PC-3 (cell line): Measurements from ENCODE around the gene CST11. TPM values are rescaled to one million over a fixed set of nuclear protein-coding genes. Genes with fewer than 3 reads are reported as not detected.

Experiments
- ATAC-seq: fragments of 200-7000 bp; cut with Tn5 transposase; 2 replicates; pipeline ENCODE4 v1.9.1; 2020; ENCODE audit warnings: mild to moderate bottlenecking, moderate library complexity
- BruUV-seq: library from RNA; stranded (reverse); fragments of 400-500 nt; replicated peaks from 2 replicates; lab custom pipeline; 2021; lab: Mats Ljungman, UMichigan
- CTCF ChIA-PET: fragments of 300-600 bp; sonication (Branson Sonifier 250); formaldehyde crosslinking; loops from one replicate; lab custom pipeline; 2022; ENCODE audit warnings: antibody characterized with exemption; lab: Charles Lee
- POLR2A ChIA-PET: fragments of 300-600 bp; sonication (Branson Sonifier 250); formaldehyde crosslinking; loops from one replicate; lab custom pipeline; 2022; ENCODE audit warnings: antibody characterized with exemption; ENCODE audit not compliant: unreplicated experiment; lab: Charles Lee
- DNase-seq: peaks from one replicate; pipeline ENCODE4 v3.0.0-alpha.2; 2015
- H2AFZ ChIP-seq: fragments of 300-600 bp; sonication (generic); 2 replicates; pipeline ENCODE4 v1.6.0; 2016; ENCODE audit warnings: antibody characterized with exemption, low read length
- H3F3A ChIP-seq: fragments of 300-600 bp; sonication (generic); one replicate; pipeline ENCODE4 v1.6.0; 2017; ENCODE audit warnings: antibody characterized with exemption, low read length, control low read depth, mild to moderate bottlenecking; ENCODE audit not compliant: unreplicated experiment
- H3K27ac ChIP-seq: fragments of 300-600 bp; sonication (generic); 2 replicates; pipeline ENCODE4 v1.5.1; 2016; ENCODE audit warnings: mild to moderate bottlenecking, low read length
- H3K27me3 ChIP-seq: fragments of 300-600 bp; sonication (generic); 2 replicates; pipeline ENCODE4 v1.6.1; 2016; ENCODE audit warnings: low read length, mixed read lengths
- H3K36me3 ChIP-seq: fragments of 300-600 bp; sonication (generic); 2 replicates; pipeline ENCODE4 v1.6.1; 2016; ENCODE audit warnings: low read depth, mixed run types, low read length, mixed read lengths
- H3K4me1 ChIP-seq: fragments of 300-600 bp; sonication (generic); 2 replicates; pipeline ENCODE4 v1.5.1; 2016; ENCODE audit warnings: low read length; ENCODE audit not compliant: insufficient read depth
- H3K4me2 ChIP-seq: fragments of 300-600 bp; sonication (generic); 2 replicates; pipeline ENCODE4 v1.6.0; 2016; ENCODE audit warnings: low read length
- H3K4me3 ChIP-seq: fragments of 300-600 bp; sonication (generic); 2 replicates; pipeline ENCODE4 v1.5.1; 2016; ENCODE audit warnings: mild to moderate bottlenecking, low read length, mixed read lengths
- H3K79me2 ChIP-seq: fragments of 300-600 bp; sonication (generic); 2 replicates; pipeline ENCODE4 v1.6.1; 2017; ENCODE audit warnings: low read length, mixed read lengths
- H3K9ac ChIP-seq: fragments of 300-600 bp; sonication (generic); 2 replicates; pipeline ENCODE4 v1.6.0; 2016; ENCODE audit warnings: mild to moderate bottlenecking, low read length
- H3K9me2 ChIP-seq: fragments of 300-600 bp; sonication (generic); replicated peaks from 2 replicates; pipeline ENCODE4 v1.6.1; 2016; ENCODE audit warnings: mixed run types, low read length, mixed read lengths
- H3K9me3 ChIP-seq: fragments of 300-600 bp; sonication (generic); 2 replicates; pipeline ENCODE4 v1.6.1; 2016; ENCODE audit warnings: low read length, mixed read lengths
- H4K20me1 ChIP-seq: fragments of 300-600 bp; sonication (generic); 2 replicates; pipeline ENCODE4 v1.6.1; 2016; ENCODE audit warnings: low read length, mixed read lengths
- CTCF ChIP-seq: fragments of 300-600 bp; sonication (generic); conservative IDR thresholded peaks from 2 replicates; pipeline ENCODE4 v1.5.1; 2017; ENCODE audit warnings: antibody characterized with exemption, low read depth, mild to moderate bottlenecking, low read length
- EZH2 ChIP-seq: fragments of 300-600 bp; sonication (generic); IDR thresholded peaks from one replicate; pipeline ENCODE4 v1.6.1; 2017; ENCODE audit warnings: antibody characterized with exemption, mild to moderate bottlenecking, low read length; ENCODE audit not compliant: unreplicated experiment
- EZH2phosphoT487 ChIP-seq: fragments of 300-600 bp; sonication (generic); IDR thresholded peaks from 2 replicates; pipeline ENCODE4 v1.6.1; 2018; ENCODE audit warnings: mild to moderate bottlenecking, antibody characterized with exemption, low read length, borderline replicate concordance
- intact Hi-C: fragments of 100-400 bp; cut with micrococcal nuclease; formaldehyde crosslinking; loops from 2 replicates; pipeline ENCODE4 v1.9.0; 2023
- total RNA-seq: library from RNA; depleted of rRNA; stranded (reverse); fragments of >200 nt; gene quantifications from 2 replicates; pipeline ENCODE4 v1.2.3, GENCODE V29; 2014

The CST11 gene
- total RNA-seq, 1 experiment from 2014 or later, result not detected

- no peak for ATAC-seq
Measured at GRCh38 chr20:23437126-23437899, 15.4 kb downstream of the CST11 start.

GRCh38 chr20:23436681-23437080 is 16.0 kb downstream of the CST11 start:
- Histone ChIP-seq H3K4me3 (no peak overlapping the region), H3K4me2 (no peak overlapping the region), H3K4me1 (no peaks in the 10 kb centered on the region), H3K9me2 (no peaks in the 10 kb centered on the region), H3K9ac (no peak overlapping the region), H3K9me3 (no peaks in the 10 kb centered on the region), H3K36me3 (no peaks in the 10 kb centered on the region), H2AFZ (no peak overlapping the region), H3F3A (no peaks in the 10 kb centered on the region), H3K79me2 (no peaks in the 10 kb centered on the region), H3K27ac (no peak overlapping the region), H3K27me3 (peaks cover 8% of the 10 kb centered on the region), H4K20me1 (no peaks in the 10 kb centered on the region)
- CTCF ChIA-PET, result no interaction called here
- intact Hi-C loops, result no loop called here
- POLR2A ChIA-PET, result no interaction called here
- no peak for ATAC-seq
- no peak for DNase-seq
- no TSS peak for BruUV-seq
- TF ChIP-seq EZH2 (no peak), CTCF (no peak), EZH2phosphoT487 (no peak)

More at GRCh38 chr20:23437126-23437899, 15.4 kb downstream of the CST11 start:
- no peak for DNase-seq
- no peak overlapping the region for H3K4me2 ChIP-seq
- H3K9me2 ChIP-seq, result no peaks in the 10 kb centered on the region
- H3K4me3 ChIP-seq, result no peak overlapping the region
- intact Hi-C loops, result no loop called here
- H2AFZ ChIP-seq, result no peak overlapping the region
- CTCF ChIA-PET, result interaction anchor here (1.0 kb wide), 1 partner anchor 87 kb away, joined by 3 read pairs; no protein-coding TSS in a partner anchor
- no peak overlapping the region for H3K9ac ChIP-seq
- peaks cover 8% of the 10 kb centered on the region for H3K27me3 ChIP-seq
- no peaks in the 10 kb centered on the region for H4K20me1 ChIP-seq
- no peaks in the 10 kb centered on the region for H3K36me3 ChIP-seq
- no peaks in the 10 kb centered on the region for H3K9me3 ChIP-seq
- no peak overlapping the region for H3K27ac ChIP-seq
- no peaks in the 10 kb centered on the region for H3F3A ChIP-seq
- TF ChIP-seq EZH2 (no peak), CTCF (no peak), EZH2phosphoT487 (no peak)
- no TSS peak for BruUV-seq
- H3K79me2 ChIP-seq, result no peaks in the 10 kb centered on the region
- POLR2A ChIA-PET, result no interaction called here
- H3K4me1 ChIP-seq, result no peaks in the 10 kb centered on the region
